HCT116 (cell line): ENCODE results near the gene OR2AJ1. TPM values are rescaled to one million over a fixed set of nuclear protein-coding genes. Genes with fewer than 3 reads are reported as not detected.

ENCODE experiments used
- ATAC-seq: fragments of 200-7000 bp; cut with Tn5 transposase; 2 replicates; pipeline ENCODE4 v1.9.1; 2020; ENCODE audit warnings: mild to moderate bottlenecking, moderate library complexity
- Bru-seq: library from RNA; stranded (reverse); fragments of 400-500 nt; gene quantifications from one replicate; lab custom pipeline; 2021; lab: Mats Ljungman, UMichigan
- BruChase-seq, 2 experiments: library from RNA; stranded (reverse); fragments of 400-500 nt; gene quantifications; one replicate each; lab custom pipeline; 2021; lab: Mats Ljungman, UMichigan
- BruUV-seq: library from RNA; stranded (reverse); fragments of 400-500 nt; replicated peaks from 2 replicates; lab custom pipeline; 2021; lab: Mats Ljungman, UMichigan
- CTCF ChIA-PET: fragments of 300-600 bp; sonication (Branson Sonifier 250); formaldehyde crosslinking; loops from one replicate; lab custom pipeline; 2021; ENCODE audit warnings: antibody characterized with exemption; lab: Charles Lee
- POLR2A ChIA-PET: fragments of 300-600, 350-600 bp; sonication (Branson Sonifier 250); formaldehyde crosslinking; loops from one replicate; lab custom pipeline; 2021; ENCODE audit warnings: antibody characterized with exemption; lab: Charles Lee
- RAD21 ChIA-PET, 2 experiments: fragments of 300-600 bp; sonication (Branson Sonifier 250); formaldehyde crosslinking; loops; one replicate each; lab custom pipeline; 2023; ENCODE audit warnings: low total read pairs in 2 of 2; ENCODE audit not compliant: uncharacterized antibody in 2 of 2, unreplicated experiment in 2 of 2, low non-redundant PET in 1 of 2; lab: Charles Lee
- DNase-seq: peaks from one replicate; pipeline ENCODE4 v3.0.0-alpha.2; 2010; ENCODE audit warnings: low read depth, low spot score
- H2AFZ ChIP-seq: fragments of 200-600 bp; shearing (Covaris generic), sonication (generic); 2 replicates; pipeline ENCODE4 v1.6.1; 2017; ENCODE audit warnings: low read depth, mixed run types, mixed read lengths, antibody characterized with exemption, low read length; ENCODE audit not compliant: poor library complexity, severe bottlenecking
- H3K27ac ChIP-seq: 2 replicates; pipeline ENCODE4 v1.5.1; 2012; ENCODE audit warnings: low read depth, low read length
- H3K27me3 ChIP-seq: fragments of 200-600 bp; sonication (generic); 2 replicates; pipeline ENCODE4 v1.6.1; 2016; ENCODE audit warnings: mixed run types, low read length, mixed read lengths; ENCODE audit not compliant: insufficient read depth
- H3K36me3 ChIP-seq, 2 experiments: fragments of 200-500 bp in 1 of 2; fragments of 200-600 bp in 1 of 2; sonication (Bioruptor generic) in 1 of 2; sonication (generic) in 1 of 2; 2 replicates each; pipeline versions ENCODE4 v1.5.1 to v1.6.1; 2014 to 2016; ENCODE audit warnings: low read length in 2 of 2, inconsistent platforms in 1 of 2, mixed read lengths in 1 of 2, mixed run types in 1 of 2; ENCODE audit not compliant: insufficient read depth in 2 of 2, control insufficient read depth in 1 of 2
- H3K4me1 ChIP-seq, 2 experiments: fragments of 200-600 bp in 1 of 2; sonication (generic) in 1 of 2; 2 replicates each; pipeline versions ENCODE4 v1.5.1 to v1.6.1; 2012 to 2017; ENCODE audit warnings: low read length in 2 of 2, inconsistent platforms in 1 of 2, mild to moderate bottlenecking in 1 of 2, mixed read lengths in 1 of 2, mixed run types in 1 of 2, moderate library complexity in 1 of 2; ENCODE audit not compliant: insufficient read depth in 2 of 2, control insufficient read depth in 1 of 2
- H3K4me2 ChIP-seq: fragments of 200-600 bp; sonication (generic); 2 replicates; pipeline ENCODE4 v1.6.1; 2017; ENCODE audit warnings: mixed run types, low read length, mixed read lengths
- H3K4me3 ChIP-seq, 2 experiments: fragments of 200-600 bp in 1 of 2; sonication (generic) in 1 of 2; replicated peaks in 1 of 2; 2 replicates each; pipeline ENCODE4 v1.5.1; 2011 to 2016; ENCODE audit warnings: low read length in 2 of 2, control low read depth in 1 of 2, low read depth in 1 of 2, mild to moderate bottlenecking in 1 of 2, mixed read lengths in 1 of 2, mixed run types in 1 of 2
- H3K79me2 ChIP-seq: fragments of 200-600 bp; sonication (generic); 2 replicates; pipeline ENCODE4 v1.6.1; 2017; ENCODE audit warnings: mild to moderate bottlenecking, mixed run types, low read length, moderate library complexity, mixed read lengths; ENCODE audit not compliant: insufficient read depth
- H3K9ac ChIP-seq: fragments of 200-600 bp; sonication (generic); 2 replicates; pipeline ENCODE4 v1.6.1; 2016; ENCODE audit warnings: low read length, mixed read lengths
- H3K9me2 ChIP-seq: fragments of 200-600 bp; sonication (generic), shearing (Covaris generic); 2 replicates; pipeline ENCODE4 v1.6.1; 2017; ENCODE audit warnings: mixed run types, mild to moderate bottlenecking, moderate library complexity; ENCODE audit not compliant: insufficient read depth
- H3K9me3 ChIP-seq, 2 experiments: fragments of 200-500 bp in 1 of 2; fragments of 200-600 bp in 1 of 2; sonication (Bioruptor generic) in 1 of 2; sonication (generic) in 1 of 2; 2 replicates each; pipeline ENCODE4 v1.6.1; 2014 to 2017; ENCODE audit warnings: low read length in 2 of 2, mixed read lengths in 2 of 2, inconsistent platforms in 1 of 2, low read depth in 1 of 2, mild to moderate bottlenecking in 1 of 2, mixed run types in 1 of 2, moderate library complexity in 1 of 2; ENCODE audit not compliant: control insufficient read depth in 1 of 2, insufficient read depth in 1 of 2
- H4K20me1 ChIP-seq: fragments of 200-600 bp; sonication (generic), shearing (Covaris generic); 2 replicates; pipeline ENCODE4 v1.6.1; 2017; ENCODE audit warnings: mixed run types, mild to moderate bottlenecking, moderate library complexity; ENCODE audit not compliant: insufficient read depth
- CBX3 ChIP-seq: IDR thresholded peaks from 2 replicates; pipeline ENCODE4 v1.6.1; 2012; ENCODE audit warnings: low read depth
- CEBPB ChIP-seq: IDR thresholded peaks from 2 replicates; pipeline ENCODE4 v1.6.1; 2012; ENCODE audit warnings: low read depth
- EGR1 ChIP-seq: IDR thresholded peaks from 2 replicates; pipeline ENCODE4 v1.6.1; 2012; ENCODE audit warnings: low read depth
- ELF1 ChIP-seq: IDR thresholded peaks from 2 replicates; pipeline ENCODE4 v1.6.1; 2012; ENCODE audit warnings: low read depth, borderline replicate concordance
- EZH2phosphoT487 ChIP-seq: fragments of 200-600 bp; IDR thresholded peaks from 2 replicates; pipeline ENCODE4 v1.6.1; 2018; ENCODE audit warnings: antibody characterized with exemption, borderline replicate concordance
- FOSL1 ChIP-seq: IDR thresholded peaks from 2 replicates; pipeline ENCODE4 v1.6.1; 2012; ENCODE audit warnings: low read depth
- JUND ChIP-seq: IDR thresholded peaks from 2 replicates; pipeline ENCODE4 v1.6.1; 2012
- POLR2A ChIP-seq: IDR thresholded peaks from 2 replicates; pipeline ENCODE4 v1.7.0; 2011; ENCODE audit warnings: borderline replicate concordance; ENCODE audit not compliant: insufficient read depth, insufficient read length; ENCODE audit errors: extremely low read depth
- POLR2AphosphoS5 ChIP-seq: IDR thresholded peaks from 2 replicates; pipeline ENCODE4 v1.6.1; 2011; ENCODE audit warnings: mild to moderate bottlenecking, low read depth, low read length, moderate library complexity
- REST ChIP-seq: IDR thresholded peaks from 2 replicates; pipeline ENCODE4 v1.6.1; 2012; ENCODE audit warnings: low read depth
- SIN3A ChIP-seq: IDR thresholded peaks from 2 replicates; pipeline ENCODE4 v1.6.1; 2012; ENCODE audit warnings: low read depth
- SP1 ChIP-seq: IDR thresholded peaks from 2 replicates; pipeline ENCODE4 v1.6.1; 2012; ENCODE audit warnings: low read depth
- SRF ChIP-seq: IDR thresholded peaks from 2 replicates; pipeline ENCODE4 v1.6.1; 2012; ENCODE audit warnings: low read depth
- TCF7L2 ChIP-seq: IDR thresholded peaks from 2 replicates; pipeline ENCODE4 v1.7.0; 2011; ENCODE audit warnings: borderline replicate concordance, inconsistent platforms; ENCODE audit not compliant: insufficient read depth, insufficient read length; ENCODE audit errors: extremely low read depth
- YY1 ChIP-seq: IDR thresholded peaks from 2 replicates; pipeline ENCODE4 v1.6.1; 2011; ENCODE audit warnings: low read length, low read depth, moderate library complexity, mild to moderate bottlenecking; ENCODE audit not compliant: insufficient replicate concordance; ENCODE audit errors: extremely low read depth
- ZBTB33 ChIP-seq: IDR thresholded peaks from 2 replicates; pipeline ENCODE4 v1.6.1; 2011; ENCODE audit warnings: mild to moderate bottlenecking, low read length, moderate library complexity; ENCODE audit not compliant: insufficient replicate concordance; ENCODE audit errors: extremely low read depth
- ZFX ChIP-seq: fragments of 450-650 bp; IDR thresholded peaks from 2 replicates; pipeline ENCODE4 v1.6.1; 2017
- ZNF274 ChIP-seq: fragments of 200-500 bp; sonication (Bioruptor generic); IDR thresholded peaks from 2 replicates; pipeline ENCODE4 v1.6.1; 2014; ENCODE audit warnings: mild to moderate bottlenecking, low read depth, low read length, inconsistent platforms
- intact Hi-C: fragments of 100-400 bp; cut with micrococcal nuclease; formaldehyde crosslinking; loops from 2 replicates; pipeline ENCODE4 v1.10.0; 2022
- long read RNA-seq: library from polyadenylated mRNA; unstranded; transcript quantifications from one replicate; pipeline ENCODE4 v2.0.0, GENCODE V29; 2021; ENCODE audit not compliant: unreplicated experiment
- polyA plus RNA-seq: library from polyadenylated mRNA; unstranded; fragments of >200 nt; gene quantifications from 2 replicates; pipeline ENCODE4 v1.2.1, GENCODE V29; 2012; ENCODE audit warnings: missing spikeins
- total RNA-seq: library from RNA; stranded (reverse); gene quantifications from one replicate; pipeline ENCODE4 v1.2.1, GENCODE V29; 2021; ENCODE audit not compliant: unreplicated experiment
- TF ChIP-seq, protein P1 (sequence below): IDR thresholded peaks from 2 replicates; pipeline ENCODE4 v1.6.1; 2012
- TF ChIP-seq, protein P2 (sequence below), 3 experiments: fragments of 200-600 bp in 1 of 3; sonication (generic) in 1 of 3; IDR thresholded peaks in 2 of 3; conservative IDR thresholded peaks in 1 of 3; 2 replicates each; pipeline ENCODE4 v1.5.1; 2012 to 2017; ENCODE audit warnings: low read depth in 2 of 3, low read length in 2 of 3, antibody characterized with exemption in 1 of 3, borderline replicate concordance in 1 of 3, control low read depth in 1 of 3, mild to moderate bottlenecking in 1 of 3, mixed read lengths in 1 of 3, mixed run types in 1 of 3, moderate library complexity in 1 of 3; ENCODE audit not compliant: insufficient read depth in 1 of 3

The OR2AJ1 gene, protein sequence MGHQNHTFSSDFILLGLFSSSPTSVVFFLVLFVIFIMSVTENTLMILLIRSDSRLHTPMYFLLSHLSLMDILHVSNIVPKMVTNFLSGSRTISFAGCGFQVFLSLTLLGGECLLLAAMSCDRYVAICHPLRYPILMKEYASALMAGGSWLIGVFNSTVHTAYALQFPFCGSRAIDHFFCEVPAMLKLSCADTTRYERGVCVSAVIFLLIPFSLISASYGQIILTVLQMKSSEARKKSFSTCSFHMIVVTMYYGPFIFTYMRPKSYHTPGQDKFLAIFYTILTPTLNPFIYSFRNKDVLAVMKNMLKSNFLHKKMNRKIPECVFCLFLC
- total RNA-seq (not detected), Bru-seq, nascent RNA (not detected), BruChase-seq, experiment 1, labeled RNA remaining after a 6-hour chase (not detected), BruChase-seq, experiment 2, labeled RNA remaining after a 2-hour chase (percentile 7 among the genes with signal in this experiment)
- polyA plus RNA-seq = not detected in 2 replicates
- long read RNA-seq = 0 reads

- Histone ChIP-seq H3K36me3 (no peaks in the 10 kb centered on the region), H3K4me2 (no peak within 1 kb of the TSS), H3K9me3 (peaks cover 0 to 23% of the 10 kb centered on the region in 2 experiments; a peak in 2 of 4 replicates), H2AFZ (no peak within 1 kb of the TSS), H3K9ac (no peak within 1 kb of the TSS), H3K79me2 (no peaks in the 10 kb centered on the region), H3K27ac (no peak within 1 kb of the TSS), H3K9me2 (no peaks in the 10 kb centered on the region), H4K20me1 (no peaks in the 10 kb centered on the region), H3K27me3 (no peaks in the 10 kb centered on the region), H3K4me1 (no peaks in the 10 kb centered on the region), H3K4me3 (no peak within 1 kb of the TSS)
- TF ChIP-seq POLR2A (no peak), EZH2phosphoT487 (no peak), EGR1 (no peak), SIN3A (no peak), FOSL1 (no peak), YY1 (no peak), ZBTB33 (no peak), TCF7L2 (no peak), CEBPB (no peak), SP1 (no peak), SRF (no peak), ZFX (no peak), JUND (no peak), ELF1 (no peak), POLR2AphosphoS5 (no peak), CBX3 (no peak), REST (no peak), ZNF274 (no peak)
- TF ChIP-seq, protein P1, sequence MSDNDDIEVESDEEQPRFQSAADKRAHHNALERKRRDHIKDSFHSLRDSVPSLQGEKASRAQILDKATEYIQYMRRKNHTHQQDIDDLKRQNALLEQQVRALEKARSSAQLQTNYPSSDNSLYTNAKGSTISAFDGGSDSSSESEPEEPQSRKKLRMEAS = no peak
- TF ChIP-seq, protein P2, sequence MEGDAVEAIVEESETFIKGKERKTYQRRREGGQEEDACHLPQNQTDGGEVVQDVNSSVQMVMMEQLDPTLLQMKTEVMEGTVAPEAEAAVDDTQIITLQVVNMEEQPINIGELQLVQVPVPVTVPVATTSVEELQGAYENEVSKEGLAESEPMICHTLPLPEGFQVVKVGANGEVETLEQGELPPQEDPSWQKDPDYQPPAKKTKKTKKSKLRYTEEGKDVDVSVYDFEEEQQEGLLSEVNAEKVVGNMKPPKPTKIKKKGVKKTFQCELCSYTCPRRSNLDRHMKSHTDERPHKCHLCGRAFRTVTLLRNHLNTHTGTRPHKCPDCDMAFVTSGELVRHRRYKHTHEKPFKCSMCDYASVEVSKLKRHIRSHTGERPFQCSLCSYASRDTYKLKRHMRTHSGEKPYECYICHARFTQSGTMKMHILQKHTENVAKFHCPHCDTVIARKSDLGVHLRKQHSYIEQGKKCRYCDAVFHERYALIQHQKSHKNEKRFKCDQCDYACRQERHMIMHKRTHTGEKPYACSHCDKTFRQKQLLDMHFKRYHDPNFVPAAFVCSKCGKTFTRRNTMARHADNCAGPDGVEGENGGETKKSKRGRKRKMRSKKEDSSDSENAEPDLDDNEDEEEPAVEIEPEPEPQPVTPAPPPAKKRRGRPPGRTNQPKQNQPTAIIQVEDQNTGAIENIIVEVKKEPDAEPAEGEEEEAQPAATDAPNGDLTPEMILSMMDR (IDR thresholded peaks at IDR 0.05 in 2 of 3, conservative IDR thresholded peaks at IDR 0.05 in 1 of 3; ENCODE audit: borderline replicate concordance in 1 of 3, insufficient read depth in 1 of 3, low read depth in 2 of 3, low read length in 2 of 3) = no peak
- BruUV-seq = no TSS peak
- CTCF ChIA-PET = no interaction called here
- POLR2A ChIA-PET = no interaction called here
- intact Hi-C loops = no loop called here
- RAD21 ChIA-PET = no interaction called here
- DNase-seq (no peak), ATAC-seq (no peak)
These were observed at the start of gene OR2AJ1 for GRCh38 chr1:247924868-247925267. TSS of gene OR2AJ1 (plus strand) at chr1:247924889. CDS start at chr1:247933769, 8,880 bp downstream.
